Stomach (tissue), 4 donors: ENCODE data around the gene CERS5.

Source experiments
- EP300 ChIP-seq: sonication (generic); formaldehyde crosslinking; IDR thresholded peaks from one replicate; pipeline ENCODE4 v1.6.1; 2017; ENCODE audit warnings: antibody characterized with exemption
- POLR2AphosphoS5 ChIP-seq, 3 donors: sonication (generic); formaldehyde crosslinking; IDR thresholded peaks; one replicate each; pipeline ENCODE4 v1.6.1; 2016; ENCODE audit warnings: antibody characterized with exemption in 3 of 3
- TF ChIP-seq, protein P1 (sequence below), 7 experiments: fragments of 450-650 bp in 4 of 7; fragments of 200-600 bp in 3 of 7; sonication (generic) in 3 of 7; IDR thresholded peaks; one replicate each; pipeline ENCODE4 v1.5.1; 2016 to 2019; ENCODE audit warnings: antibody characterized with exemption in 7 of 7, control low read depth in 2 of 7, mild to moderate bottlenecking in 1 of 7

DNA sequence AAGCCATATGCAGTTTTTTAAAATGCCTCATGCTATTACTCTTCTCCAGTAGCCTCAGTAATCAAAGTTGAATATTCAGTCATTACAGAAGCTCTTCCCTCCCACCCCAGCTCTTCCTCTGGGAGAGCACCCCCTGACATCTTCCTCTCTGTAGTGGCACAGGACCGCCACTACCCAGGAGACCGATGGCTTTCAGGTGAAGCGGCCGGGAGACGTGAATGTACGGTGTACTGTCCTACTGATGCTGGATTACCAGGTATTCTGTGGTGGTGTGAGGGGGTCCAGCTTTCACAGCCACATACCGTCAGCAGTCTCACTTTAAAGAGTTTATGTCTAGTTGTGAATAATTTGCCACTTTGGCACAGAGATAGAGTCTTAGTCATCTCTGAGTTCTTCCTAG lies 77.4 kb downstream of the CERS5 start:
- TF ChIP-seq, protein P1, sequence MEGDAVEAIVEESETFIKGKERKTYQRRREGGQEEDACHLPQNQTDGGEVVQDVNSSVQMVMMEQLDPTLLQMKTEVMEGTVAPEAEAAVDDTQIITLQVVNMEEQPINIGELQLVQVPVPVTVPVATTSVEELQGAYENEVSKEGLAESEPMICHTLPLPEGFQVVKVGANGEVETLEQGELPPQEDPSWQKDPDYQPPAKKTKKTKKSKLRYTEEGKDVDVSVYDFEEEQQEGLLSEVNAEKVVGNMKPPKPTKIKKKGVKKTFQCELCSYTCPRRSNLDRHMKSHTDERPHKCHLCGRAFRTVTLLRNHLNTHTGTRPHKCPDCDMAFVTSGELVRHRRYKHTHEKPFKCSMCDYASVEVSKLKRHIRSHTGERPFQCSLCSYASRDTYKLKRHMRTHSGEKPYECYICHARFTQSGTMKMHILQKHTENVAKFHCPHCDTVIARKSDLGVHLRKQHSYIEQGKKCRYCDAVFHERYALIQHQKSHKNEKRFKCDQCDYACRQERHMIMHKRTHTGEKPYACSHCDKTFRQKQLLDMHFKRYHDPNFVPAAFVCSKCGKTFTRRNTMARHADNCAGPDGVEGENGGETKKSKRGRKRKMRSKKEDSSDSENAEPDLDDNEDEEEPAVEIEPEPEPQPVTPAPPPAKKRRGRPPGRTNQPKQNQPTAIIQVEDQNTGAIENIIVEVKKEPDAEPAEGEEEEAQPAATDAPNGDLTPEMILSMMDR (IDR thresholded peaks at IDR 0.05) = no peak
- TF ChIP-seq EP300 (no peak), POLR2AphosphoS5 (IDR thresholded peaks at IDR 0.05) (no peak)
